ENCODE measurements around the gene TACR2. TPM values are rescaled to one million over a fixed set of nuclear protein-coding genes. Genes with fewer than 3 reads are reported as not detected.

The TACR2 gene
- total RNA-seq, 6 experiments from 2014 or later, result not detected

DNA sequence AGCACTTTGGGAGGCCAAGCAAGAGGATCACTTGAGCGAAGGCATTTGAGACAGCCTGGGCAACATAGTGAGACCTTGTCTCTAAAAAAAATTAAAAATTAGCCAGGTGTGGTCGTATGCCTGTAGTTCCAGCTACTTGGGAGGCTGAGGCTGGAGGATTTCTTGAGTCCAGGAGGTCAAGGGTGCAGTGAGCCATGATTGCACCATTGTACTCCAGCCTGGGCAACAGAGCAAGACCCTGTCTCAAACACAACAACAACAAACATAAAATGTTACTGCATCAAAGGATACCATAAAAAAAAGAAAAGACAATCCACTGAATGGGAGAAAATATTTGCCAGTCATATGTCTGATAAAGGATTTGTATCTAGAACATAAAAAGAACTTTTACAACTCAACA is 60.5 kb downstream of the TACR2 start:
- H3K36me3 Mint-ChIP-seq (ENCODE audit: low read depth), result peaks cover 26% of the 10 kb centered on the region
- H3K4me3 Mint-ChIP-seq, result no peak overlapping the region
- no peak for DNase-seq
- H3K27me3 Mint-ChIP-seq (ENCODE audit: insufficient read depth), result peaks cover 5% of the 10 kb centered on the region
- peaks cover 73% of the 10 kb centered on the region for H3K4me1 Mint-ChIP-seq (ENCODE audit: low read depth)
- TF ChIP-seq, protein P1, sequence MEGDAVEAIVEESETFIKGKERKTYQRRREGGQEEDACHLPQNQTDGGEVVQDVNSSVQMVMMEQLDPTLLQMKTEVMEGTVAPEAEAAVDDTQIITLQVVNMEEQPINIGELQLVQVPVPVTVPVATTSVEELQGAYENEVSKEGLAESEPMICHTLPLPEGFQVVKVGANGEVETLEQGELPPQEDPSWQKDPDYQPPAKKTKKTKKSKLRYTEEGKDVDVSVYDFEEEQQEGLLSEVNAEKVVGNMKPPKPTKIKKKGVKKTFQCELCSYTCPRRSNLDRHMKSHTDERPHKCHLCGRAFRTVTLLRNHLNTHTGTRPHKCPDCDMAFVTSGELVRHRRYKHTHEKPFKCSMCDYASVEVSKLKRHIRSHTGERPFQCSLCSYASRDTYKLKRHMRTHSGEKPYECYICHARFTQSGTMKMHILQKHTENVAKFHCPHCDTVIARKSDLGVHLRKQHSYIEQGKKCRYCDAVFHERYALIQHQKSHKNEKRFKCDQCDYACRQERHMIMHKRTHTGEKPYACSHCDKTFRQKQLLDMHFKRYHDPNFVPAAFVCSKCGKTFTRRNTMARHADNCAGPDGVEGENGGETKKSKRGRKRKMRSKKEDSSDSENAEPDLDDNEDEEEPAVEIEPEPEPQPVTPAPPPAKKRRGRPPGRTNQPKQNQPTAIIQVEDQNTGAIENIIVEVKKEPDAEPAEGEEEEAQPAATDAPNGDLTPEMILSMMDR (IDR thresholded peaks at IDR 0.05), result no peak
- no peaks in the 10 kb centered on the region for H3K9me3 Mint-ChIP-seq
- no peak overlapping the region for H3K27ac Mint-ChIP-seq

DNA sequence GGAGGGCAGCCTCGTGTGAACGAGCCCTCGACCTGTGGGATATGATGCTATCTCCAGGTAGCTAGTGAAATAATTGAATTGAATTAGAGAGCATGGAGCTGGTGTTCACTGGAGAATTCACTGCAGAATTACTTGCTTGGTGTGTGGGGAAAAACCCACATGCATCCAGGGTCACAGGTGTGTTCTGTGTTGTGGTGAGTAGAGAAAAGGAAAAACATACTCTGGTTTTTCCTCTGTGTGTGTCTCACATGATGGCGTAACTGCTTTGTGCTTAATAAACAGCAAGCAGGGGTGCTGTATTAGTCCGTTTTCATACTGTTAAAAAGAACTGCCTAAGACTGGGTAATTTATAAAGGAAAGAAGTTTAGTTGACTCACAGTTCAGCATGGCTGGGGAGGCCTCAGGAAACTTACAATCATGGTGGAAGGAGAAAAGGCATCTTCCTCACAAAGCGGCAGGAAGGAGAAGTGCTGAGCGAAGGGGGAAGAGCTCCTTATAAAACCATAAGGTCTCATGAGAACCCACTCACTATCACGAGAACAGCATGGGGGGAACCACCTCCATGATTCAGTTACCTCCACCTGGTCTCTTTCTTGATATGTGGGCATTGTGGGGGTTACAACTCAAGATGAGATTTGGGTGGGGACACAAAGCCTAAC is 62.6 kb downstream of the TACR2 start:
- peaks cover 5% of the 10 kb centered on the region for H3K27me3 Mint-ChIP-seq (ENCODE audit: insufficient read depth)
- TF ChIP-seq, protein P1 (IDR thresholded peaks at IDR 0.05), result no peak
- H3K4me3 Mint-ChIP-seq, result peak overlapping the region; percentile 22; the same call in 1 of the 2 replicates
- H3K4me1 Mint-ChIP-seq (ENCODE audit: low read depth), result peaks cover 66% of the 10 kb centered on the region
- H3K9me3 Mint-ChIP-seq, result no peaks in the 10 kb centered on the region
- no peak for DNase-seq
- H3K27ac Mint-ChIP-seq, result peak overlapping the region; percentile 95
- peaks cover 26% of the 10 kb centered on the region for H3K36me3 Mint-ChIP-seq (ENCODE audit: low read depth)

Other genes starting within 250 kb of the TACR2 start
- gene SUPV3L1, start 236.7 kb downstream of the TACR2 start, total RNA-seq (2021; fragmentation: NEBNext Ultra II Directional; extraction: Animal tissue kit (Norgen Biotek cat#: 25700)), result 10 to 100 TPM; 26.4 to 31.0 (median 28.9) TPM
- under 1 TPM; 0.09 to 0.54 (median 0.42) TPM for gene HKDC1, start 196.6 kb downstream of the TACR2 start, total RNA-seq (2021; fragmentation: NEBNext Ultra II Directional; extraction: Animal tissue kit (Norgen Biotek cat#: 25700))
- gene HK1, start 138.4 kb downstream of the TACR2 start, total RNA-seq (2021; fragmentation: NEBNext Ultra II Directional; extraction: Animal tissue kit (Norgen Biotek cat#: 25700)), result 100 to 1,000 TPM; 149 to 158 (median 155) TPM
- 1 to 10 TPM; 1.8 to 4.0 (median 2.1) TPM for gene TSPAN15, start 34.5 kb upstream of the TACR2 start, total RNA-seq (2021; fragmentation: NEBNext Ultra II Directional; extraction: Animal tissue kit (Norgen Biotek cat#: 25700))
- not detected for gene NEUROG3, start 156.5 kb upstream of the TACR2 start, total RNA-seq (2021; fragmentation: NEBNext Ultra II Directional; extraction: Animal tissue kit (Norgen Biotek cat#: 25700))
- gene FAM241B, start 213.3 kb upstream of the TACR2 start, total RNA-seq (2021; fragmentation: NEBNext Ultra II Directional; extraction: Animal tissue kit (Norgen Biotek cat#: 25700)), result under 1 TPM in 4 of 6 experiments, not detected in 2; 0.20 to 0.43 (median 0.30) TPM